Panc1 (cell line): ENCODE data around the gene ZC3H13. TPM values are rescaled to one million over a fixed set of nuclear protein-coding genes. Genes with fewer than 3 reads are reported as not detected.

Source experiments
- ATAC-seq: fragments of 200-7000 bp; cut with Tn5 transposase; 2 replicates; pipeline ENCODE4 v1.9.1; 2020; ENCODE audit warnings: mild to moderate bottlenecking, moderate library complexity
- BruUV-seq: library from RNA; stranded (reverse); fragments of 400-500 nt; replicated peaks from 2 replicates; lab custom pipeline; 2021; lab: Mats Ljungman, UMichigan
- CTCF ChIA-PET: fragments of 300-600 bp; sonication (Branson Sonifier 250); formaldehyde crosslinking; loops from one replicate; lab custom pipeline; 2022; ENCODE audit warnings: antibody characterized with exemption; lab: Charles Lee
- POLR2A ChIA-PET: fragments of 300-600 bp; sonication (Branson Sonifier 250); formaldehyde crosslinking; loops from one replicate; lab custom pipeline; 2022; ENCODE audit warnings: antibody characterized with exemption; lab: Charles Lee
- DNase-seq: peaks from one replicate; pipeline ENCODE4 v3.0.0-alpha.2; 2010; ENCODE audit warnings: low read depth, low spot score
- H3K27ac ChIP-seq: 2 replicates; pipeline ENCODE4 v1.5.1; 2011; ENCODE audit warnings: mild to moderate bottlenecking, low read length, inconsistent platforms
- H3K27me3 ChIP-seq: fragments of 200-500 bp; sonication (Bioruptor generic); 2 replicates; pipeline ENCODE4 v1.6.0; 2014; ENCODE audit warnings: low read length, inconsistent platforms; ENCODE audit not compliant: control insufficient read depth, insufficient read depth
- H3K36me3 ChIP-seq: fragments of 200-500 bp; sonication (Bioruptor generic); 2 replicates; pipeline ENCODE4 v1.5.1; 2014; ENCODE audit warnings: inconsistent platforms, mild to moderate bottlenecking, low read length, moderate library complexity; ENCODE audit not compliant: control insufficient read depth, insufficient read depth
- H3K4me1 ChIP-seq: 2 replicates; pipeline ENCODE4 v1.5.1; 2011; ENCODE audit warnings: inconsistent platforms, mild to moderate bottlenecking, low read length, moderate library complexity; ENCODE audit not compliant: control insufficient read depth, insufficient read depth
- H3K4me3 ChIP-seq, 2 experiments: 2 replicates each; pipeline ENCODE4 v1.5.1; 2011 to 2012; ENCODE audit warnings: low read depth in 2 of 2, low read length in 2 of 2, mild to moderate bottlenecking in 2 of 2, inconsistent platforms in 1 of 2, moderate library complexity in 1 of 2
- H3K9me3 ChIP-seq: fragments of 200-500 bp; sonication (Bioruptor generic); 2 replicates; pipeline ENCODE4 v1.5.1; 2014; ENCODE audit warnings: low read depth, mild to moderate bottlenecking, inconsistent platforms, low read length, moderate library complexity; ENCODE audit not compliant: control insufficient read depth, insufficient read depth
- POLR2AphosphoS5 ChIP-seq: IDR thresholded peaks from 2 replicates; pipeline ENCODE4 v1.6.1; 2012; ENCODE audit warnings: mild to moderate bottlenecking, low read depth, low read length, moderate library complexity
- SIN3A ChIP-seq: IDR thresholded peaks from 2 replicates; pipeline ENCODE4 v1.6.1; 2012; ENCODE audit warnings: low read depth, mild to moderate bottlenecking, low read length, moderate library complexity, borderline replicate concordance; ENCODE audit not compliant: insufficient read depth
- TCF7L2 ChIP-seq: IDR thresholded peaks from 2 replicates; pipeline ENCODE4 v1.6.1; 2011; ENCODE audit warnings: mild to moderate bottlenecking, low read depth, low read length, inconsistent platforms
- in situ Hi-C: cut with HindIII; loops from 2 replicates; pipeline ENCODE4 v1.10.0; 2016; ENCODE audit warnings: low sequenced_read_pairs, low pct_unique_long_range_greater_than_20kb
- intact Hi-C: fragments of 100-400 bp; cut with micrococcal nuclease; formaldehyde crosslinking; loops from one replicate; pipeline ENCODE4 v1.10.0; 2022; ENCODE audit not compliant: unreplicated experiment
- total RNA-seq: library from RNA; stranded (reverse); gene quantifications from one replicate; pipeline ENCODE4 v1.2.1, GENCODE V29; 2021; ENCODE audit not compliant: unreplicated experiment
- TF ChIP-seq, protein P1 (sequence below), 2 experiments: IDR thresholded peaks; 2 replicates each; pipeline ENCODE4 v1.6.1; 2011 to 2012; ENCODE audit warnings: low read depth in 2 of 2, control low read depth in 1 of 2, low read length in 1 of 2, mild to moderate bottlenecking in 1 of 2, moderate library complexity in 1 of 2; ENCODE audit not compliant: insufficient read depth in 1 of 2
- TF ChIP-seq, protein P2 (sequence below): fragments of 450-650 bp; IDR thresholded peaks from 2 replicates; pipeline ENCODE4 v1.5.1; 2017; ENCODE audit warnings: mild to moderate bottlenecking

The ZC3H13 gene
- total RNA-seq, 1 experiment from 2014 or later, result 25.3 TPM

DNA sequence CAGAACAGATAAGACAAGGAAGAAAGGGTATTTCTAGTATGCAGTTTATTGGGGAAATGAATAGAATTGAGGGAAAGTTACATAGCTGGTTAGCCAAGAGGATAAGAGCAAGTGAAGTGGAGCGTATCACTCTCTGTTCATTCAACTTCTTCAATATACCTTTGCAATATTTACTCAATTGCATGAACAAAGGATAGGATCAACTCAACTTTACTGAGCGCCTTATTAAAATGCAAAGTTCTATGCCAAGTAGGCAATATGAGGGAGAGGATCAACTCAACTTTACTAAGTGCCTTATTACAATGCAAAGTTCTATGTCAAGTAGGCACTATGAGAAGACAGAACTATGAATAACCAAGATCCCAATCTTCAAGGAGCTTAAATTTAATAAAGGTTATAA is 43.9 kb downstream of the ZC3H13 start:
- intact Hi-C loops, result no loop called here
- ATAC-seq (no peak), DNase-seq (no peak)
- Histone ChIP-seq H3K9me3 (no peaks in the 10 kb centered on the region), H3K27me3 (no peaks in the 10 kb centered on the region), H3K36me3 (peaks cover 22% of the 10 kb centered on the region), H3K4me1 (no peaks in the 10 kb centered on the region), H3K4me3 (no peak overlapping the region), H3K27ac (no peak overlapping the region)
- no TSS peak for BruUV-seq
- no peak for TF ChIP-seq TCF7L2
- TF ChIP-seq, protein P1, sequence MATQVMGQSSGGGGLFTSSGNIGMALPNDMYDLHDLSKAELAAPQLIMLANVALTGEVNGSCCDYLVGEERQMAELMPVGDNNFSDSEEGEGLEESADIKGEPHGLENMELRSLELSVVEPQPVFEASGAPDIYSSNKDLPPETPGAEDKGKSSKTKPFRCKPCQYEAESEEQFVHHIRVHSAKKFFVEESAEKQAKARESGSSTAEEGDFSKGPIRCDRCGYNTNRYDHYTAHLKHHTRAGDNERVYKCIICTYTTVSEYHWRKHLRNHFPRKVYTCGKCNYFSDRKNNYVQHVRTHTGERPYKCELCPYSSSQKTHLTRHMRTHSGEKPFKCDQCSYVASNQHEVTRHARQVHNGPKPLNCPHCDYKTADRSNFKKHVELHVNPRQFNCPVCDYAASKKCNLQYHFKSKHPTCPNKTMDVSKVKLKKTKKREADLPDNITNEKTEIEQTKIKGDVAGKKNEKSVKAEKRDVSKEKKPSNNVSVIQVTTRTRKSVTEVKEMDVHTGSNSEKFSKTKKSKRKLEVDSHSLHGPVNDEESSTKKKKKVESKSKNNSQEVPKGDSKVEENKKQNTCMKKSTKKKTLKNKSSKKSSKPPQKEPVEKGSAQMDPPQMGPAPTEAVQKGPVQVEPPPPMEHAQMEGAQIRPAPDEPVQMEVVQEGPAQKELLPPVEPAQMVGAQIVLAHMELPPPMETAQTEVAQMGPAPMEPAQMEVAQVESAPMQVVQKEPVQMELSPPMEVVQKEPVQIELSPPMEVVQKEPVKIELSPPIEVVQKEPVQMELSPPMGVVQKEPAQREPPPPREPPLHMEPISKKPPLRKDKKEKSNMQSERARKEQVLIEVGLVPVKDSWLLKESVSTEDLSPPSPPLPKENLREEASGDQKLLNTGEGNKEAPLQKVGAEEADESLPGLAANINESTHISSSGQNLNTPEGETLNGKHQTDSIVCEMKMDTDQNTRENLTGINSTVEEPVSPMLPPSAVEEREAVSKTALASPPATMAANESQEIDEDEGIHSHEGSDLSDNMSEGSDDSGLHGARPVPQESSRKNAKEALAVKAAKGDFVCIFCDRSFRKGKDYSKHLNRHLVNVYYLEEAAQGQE (IDR thresholded peaks at IDR 0.05; ENCODE audit: insufficient read depth in 1 of 2, low read depth in 2 of 2, low read length in 1 of 2), result no peak
- no peak for TF ChIP-seq SIN3A
- in situ Hi-C loops, result no loop called here
- CTCF ChIA-PET, result no interaction called here
- POLR2A ChIA-PET, result no interaction called here

DNA sequence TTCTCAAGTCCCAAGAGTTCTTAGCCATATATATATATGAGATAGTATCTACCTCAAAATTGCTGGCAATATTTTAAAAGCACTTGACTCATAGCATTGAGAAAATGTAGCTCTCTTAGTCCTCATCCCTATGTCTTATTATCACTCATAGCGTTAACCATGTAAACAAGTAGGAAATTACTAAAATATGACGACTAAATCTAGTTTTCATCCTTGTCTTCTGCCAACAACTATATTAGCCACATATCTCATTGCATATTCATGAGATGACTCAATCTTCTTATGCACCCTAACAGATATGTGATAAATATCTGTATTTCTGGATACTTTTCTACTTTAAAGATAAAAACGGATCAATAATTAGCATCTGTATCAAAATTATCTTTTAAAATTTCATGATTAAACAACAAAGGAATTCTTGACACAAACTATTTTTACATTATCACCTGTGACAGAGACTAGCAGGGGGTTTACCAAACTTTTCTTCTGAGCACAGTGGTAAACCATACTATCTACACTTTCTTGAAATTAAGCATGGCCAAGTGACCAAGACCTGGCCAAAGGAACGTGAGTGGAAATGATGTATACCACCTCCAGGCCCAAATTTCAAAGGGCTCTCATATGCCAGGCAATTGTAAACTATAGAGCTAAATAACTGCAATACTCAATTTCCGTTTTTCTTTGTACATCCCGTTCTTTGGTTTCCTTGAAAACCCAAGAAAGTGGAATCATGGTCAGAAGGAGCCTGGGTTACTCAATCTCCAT is 45.7 kb downstream of the ZC3H13 start:
- in situ Hi-C loops, result no loop called here
- ATAC-seq (no peak), DNase-seq (no peak)
- Histone ChIP-seq H3K27ac (no peak overlapping the region), H3K4me1 (no peaks in the 10 kb centered on the region), H3K9me3 (no peaks in the 10 kb centered on the region), H3K4me3 (no peak overlapping the region), H3K36me3 (peaks cover 25% of the 10 kb centered on the region), H3K27me3 (no peaks in the 10 kb centered on the region)
- TF ChIP-seq SIN3A (no peak), TCF7L2 (no peak), POLR2AphosphoS5 (no peak)
- TF ChIP-seq, protein P1 (IDR thresholded peaks at IDR 0.05; ENCODE audit: insufficient read depth in 1 of 2, low read depth in 2 of 2, low read length in 1 of 2), result no peak
- TF ChIP-seq, protein P2, sequence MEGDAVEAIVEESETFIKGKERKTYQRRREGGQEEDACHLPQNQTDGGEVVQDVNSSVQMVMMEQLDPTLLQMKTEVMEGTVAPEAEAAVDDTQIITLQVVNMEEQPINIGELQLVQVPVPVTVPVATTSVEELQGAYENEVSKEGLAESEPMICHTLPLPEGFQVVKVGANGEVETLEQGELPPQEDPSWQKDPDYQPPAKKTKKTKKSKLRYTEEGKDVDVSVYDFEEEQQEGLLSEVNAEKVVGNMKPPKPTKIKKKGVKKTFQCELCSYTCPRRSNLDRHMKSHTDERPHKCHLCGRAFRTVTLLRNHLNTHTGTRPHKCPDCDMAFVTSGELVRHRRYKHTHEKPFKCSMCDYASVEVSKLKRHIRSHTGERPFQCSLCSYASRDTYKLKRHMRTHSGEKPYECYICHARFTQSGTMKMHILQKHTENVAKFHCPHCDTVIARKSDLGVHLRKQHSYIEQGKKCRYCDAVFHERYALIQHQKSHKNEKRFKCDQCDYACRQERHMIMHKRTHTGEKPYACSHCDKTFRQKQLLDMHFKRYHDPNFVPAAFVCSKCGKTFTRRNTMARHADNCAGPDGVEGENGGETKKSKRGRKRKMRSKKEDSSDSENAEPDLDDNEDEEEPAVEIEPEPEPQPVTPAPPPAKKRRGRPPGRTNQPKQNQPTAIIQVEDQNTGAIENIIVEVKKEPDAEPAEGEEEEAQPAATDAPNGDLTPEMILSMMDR, result no peak
- CTCF ChIA-PET, result no interaction called here
- POLR2A ChIA-PET, result no interaction called here
- intact Hi-C loops, result no loop called here
- BruUV-seq, result no TSS peak
